ENCODE results near the gene ASPG. TPM values are rescaled to one million over a fixed set of nuclear protein-coding genes. Genes with fewer than 3 reads are reported as not detected.

ASPG gene
- polyA plus RNA-seq, 1 donor from 2014 or later: 0.16 TPM

- H3F3A ChIP-seq (ENCODE audit: insufficient read depth, low read length, poor library complexity, severe bottlenecking): no peaks in the 10 kb centered on the region
- H3K9me3 ChIP-seq (ENCODE audit: low read length): no peaks in the 10 kb centered on the region
- H2AFZ ChIP-seq (ENCODE audit: low read depth, low read length): no peak overlapping the region
- no peaks in the 10 kb centered on the region for H3K79me2 ChIP-seq (replicated peaks; ENCODE audit: insufficient read depth, low read length)
- H3K4me2 ChIP-seq (ENCODE audit: low read length): no peak overlapping the region
- H3K4me3 ChIP-seq (ENCODE audit: low read length): no peak overlapping the region
- TF ChIP-seq EZH2 (IDR thresholded peaks at IDR 0.05; ENCODE audit: borderline replicate concordance, insufficient read depth, low read length, poor library complexity, severe bottlenecking) (no peak), REST (IDR thresholded peaks at IDR 0.05; ENCODE audit: borderline replicate concordance) (no peak), CTCF (IDR thresholded peaks at IDR 0.05; ENCODE audit: poor library complexity, severe bottlenecking) (no peak), SMC3 (conservative IDR thresholded peaks at IDR 0.05; ENCODE audit: poor library complexity) (no peak), POLR2AphosphoS5 (IDR thresholded peaks at IDR 0.05) (no peak), EP300 (conservative IDR thresholded peaks at IDR 0.05; ENCODE audit: poor library complexity, severe bottlenecking) (no peak), TAF1 (IDR thresholded peaks at IDR 0.05; ENCODE audit: low read depth) (no peak), RAD21 (conservative IDR thresholded peaks at IDR 0.05) (no peak), MXI1 (conservative IDR thresholded peaks at IDR 0.05; ENCODE audit: poor library complexity, severe bottlenecking) (no peak)
- H3K36me3 ChIP-seq (ENCODE audit: insufficient read depth, low read length): no peaks in the 10 kb centered on the region
- H3K9ac ChIP-seq (ENCODE audit: low read length): no peak overlapping the region
- H4K20me1 ChIP-seq (ENCODE audit: insufficient read depth): no peaks in the 10 kb centered on the region
- H3K9me2 ChIP-seq (ENCODE audit: insufficient read depth, low read length): no peaks in the 10 kb centered on the region
- H3K27me3 ChIP-seq (ENCODE audit: insufficient read depth, low read depth, low read length): no peaks in the 10 kb centered on the region
- no peak overlapping the region for H3K27ac ChIP-seq (ENCODE audit: low read length)
Observed at GRCh38 chr14:104106471-104106991, 21.0 kb downstream of the ASPG start.

- Histone ChIP-seq H3K79me2 (replicated peaks; ENCODE audit: insufficient read depth, low read length) (no peaks in the 10 kb centered on the region), H3K9ac (ENCODE audit: low read length) (no peak overlapping the region), H4K20me1 (ENCODE audit: insufficient read depth) (no peaks in the 10 kb centered on the region), H2AFZ (ENCODE audit: low read depth, low read length) (no peak overlapping the region), H3K4me2 (ENCODE audit: low read length) (no peak overlapping the region), H3K9me2 (ENCODE audit: insufficient read depth, low read length) (no peaks in the 10 kb centered on the region), H3K27ac (ENCODE audit: low read length) (no peak overlapping the region), H3F3A (ENCODE audit: insufficient read depth, low read length, poor library complexity, severe bottlenecking) (no peaks in the 10 kb centered on the region), H3K9me3 (ENCODE audit: low read length) (no peaks in the 10 kb centered on the region), H3K4me3 (ENCODE audit: low read length) (no peak overlapping the region), H3K27me3 (ENCODE audit: insufficient read depth, low read depth, low read length) (no peaks in the 10 kb centered on the region), H3K36me3 (ENCODE audit: insufficient read depth, low read length) (no peaks in the 10 kb centered on the region)
- TF ChIP-seq CTCF (IDR thresholded peaks at IDR 0.05; ENCODE audit: poor library complexity, severe bottlenecking) (no peak), EP300 (conservative IDR thresholded peaks at IDR 0.05; ENCODE audit: poor library complexity, severe bottlenecking) (no peak), RAD21 (conservative IDR thresholded peaks at IDR 0.05) (no peak), POLR2AphosphoS5 (IDR thresholded peaks at IDR 0.05) (no peak)
Observed at GRCh38 chr14:104107101-104107581, 21.6 kb downstream of the ASPG start.

Data from neural cell (in vitro differentiated cells).